ENCODE data around the gene MLYCD.
"Not testable (repeated sequence)": the region's sequence is repeated elsewhere in the genome, so short reads cannot be mapped to it uniquely, and the experiment has no call there.

The MLYCD gene

GRCh38 chr16:83940119-83940518, 41.2 kb downstream of the MLYCD start:
- H3K4me3 ChIP-seq (ENCODE audit: low read depth, low read length), result no peak overlapping the region
- TF ChIP-seq CTCF (conservative IDR thresholded peaks at IDR 0.05; ENCODE audit: low read depth, low read length), result peak; percentile 3
- no peak for DNase-seq (ENCODE audit: low read depth)

GRCh38 chr16:83940630-83941378, 41.9 kb downstream of the MLYCD start:
- TF ChIP-seq CTCF (conservative IDR thresholded peaks at IDR 0.05; ENCODE audit: low read depth, low read length), result no peak
- H3K4me3 ChIP-seq (ENCODE audit: low read depth, low read length), result no peak overlapping the region
- no peak for DNase-seq (ENCODE audit: low read depth)

- DNase-seq (ENCODE audit: low read depth), result not testable (repeated sequence)
Observed at GRCh38 chr16:83941546-83941945, 42.6 kb downstream of the MLYCD start.

GRCh38 chr16:83942074-83942473, 43.2 kb downstream of the MLYCD start:
- no peak for TF ChIP-seq CTCF (conservative IDR thresholded peaks at IDR 0.05; ENCODE audit: low read depth, low read length)
- H3K4me3 ChIP-seq (ENCODE audit: low read depth, low read length), result no peak overlapping the region
- no peak for DNase-seq (ENCODE audit: low read depth)

More at GRCh38 chr16:83941546-83941945, 42.6 kb downstream of the MLYCD start:
- not testable (repeated sequence) for H3K4me3 ChIP-seq (ENCODE audit: low read depth, low read length)

GRCh38 chr16:83942815-83943515, 44.0 kb downstream of the MLYCD start:
- H3K4me3 ChIP-seq (ENCODE audit: low read depth, low read length), result no peak overlapping the region
- TF ChIP-seq CTCF (conservative IDR thresholded peaks at IDR 0.05; ENCODE audit: low read depth, low read length), result no peak
- no peak for DNase-seq (ENCODE audit: low read depth)

GRCh38 chr16:83943516-83944050, 44.7 kb downstream of the MLYCD start:
- TF ChIP-seq CTCF (conservative IDR thresholded peaks at IDR 0.05; ENCODE audit: low read depth, low read length), result no peak
- H3K4me3 ChIP-seq (ENCODE audit: low read depth, low read length), result no peak overlapping the region
- no peak for DNase-seq (ENCODE audit: low read depth)

GRCh38 chr16:83945587-83945986, 46.7 kb downstream of the MLYCD start:
- H3K4me3 ChIP-seq (ENCODE audit: low read depth, low read length), result no peak overlapping the region
- no peak for DNase-seq (ENCODE audit: low read depth)
- TF ChIP-seq CTCF (conservative IDR thresholded peaks at IDR 0.05; ENCODE audit: low read depth, low read length), result no peak

Data from choroid plexus epithelial cell (primary cell).